GM19023 (cell line): Measurements from ENCODE around the gene C10orf90.
"Not testable (repeated sequence)": the region's sequence is repeated elsewhere in the genome, so short reads cannot be mapped to it uniquely, and the experiment has no call there.

Source experiments
- ATAC-seq: cut with Tn5 transposase; IDR thresholded peaks from one replicate; pipeline ENCODE4 v1.9.1; 2021; ENCODE audit warnings: mild to moderate bottlenecking, moderate library complexity; ENCODE audit not compliant: unreplicated experiment

C10orf90 gene

GRCh38 chr10:126400641-126401040, 269.9 kb downstream of the C10orf90 start:
- no peak for ATAC-seq

DNA sequence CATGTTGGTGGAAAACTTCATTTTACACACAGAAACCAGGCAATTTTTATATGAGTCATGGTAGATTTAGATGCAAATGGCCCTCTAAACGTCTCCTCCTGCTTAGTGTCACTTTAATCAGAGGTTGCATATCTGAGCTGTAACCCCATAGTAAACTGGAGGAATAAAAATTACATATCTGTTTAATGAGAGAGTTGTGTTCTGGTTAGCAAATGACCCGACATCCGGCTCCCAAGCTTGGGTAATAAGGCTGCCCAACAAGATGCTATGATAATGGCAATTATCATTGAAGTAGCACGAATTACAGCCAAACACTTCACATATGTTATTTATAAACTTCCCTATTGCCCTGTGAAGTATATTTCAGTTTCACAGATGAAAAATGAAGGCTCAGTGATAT, 271.6 kb downstream of the C10orf90 start:
- ATAC-seq, result no peak

GRCh38 chr10:126398383-126398743, 272.1 kb downstream of the C10orf90 start:
- no peak for ATAC-seq

- ATAC-seq, result no peak
Observed at GRCh38 chr10:126397640-126398382, 272.7 kb downstream of the C10orf90 start.

DNA sequence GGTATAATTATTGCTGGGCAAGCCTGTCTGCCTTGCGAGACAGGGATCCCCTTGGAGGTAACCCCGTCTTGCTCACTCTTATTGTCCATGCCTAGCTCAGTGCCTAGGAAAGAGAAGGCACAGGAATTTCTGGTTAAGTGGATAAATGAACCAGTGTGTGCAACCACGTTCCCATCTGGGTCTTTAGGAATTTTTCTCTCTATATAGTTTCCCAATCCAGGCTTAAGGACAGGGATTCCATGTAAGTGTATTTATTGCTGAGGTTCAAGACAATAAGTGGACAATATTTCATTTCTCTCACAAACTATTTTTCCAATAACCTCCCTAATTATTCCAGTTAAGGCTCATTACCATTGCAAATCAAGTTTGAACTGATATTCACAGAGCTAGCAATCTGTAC, 273.3 kb downstream of the C10orf90 start:
- ATAC-seq, result no peak

DNA sequence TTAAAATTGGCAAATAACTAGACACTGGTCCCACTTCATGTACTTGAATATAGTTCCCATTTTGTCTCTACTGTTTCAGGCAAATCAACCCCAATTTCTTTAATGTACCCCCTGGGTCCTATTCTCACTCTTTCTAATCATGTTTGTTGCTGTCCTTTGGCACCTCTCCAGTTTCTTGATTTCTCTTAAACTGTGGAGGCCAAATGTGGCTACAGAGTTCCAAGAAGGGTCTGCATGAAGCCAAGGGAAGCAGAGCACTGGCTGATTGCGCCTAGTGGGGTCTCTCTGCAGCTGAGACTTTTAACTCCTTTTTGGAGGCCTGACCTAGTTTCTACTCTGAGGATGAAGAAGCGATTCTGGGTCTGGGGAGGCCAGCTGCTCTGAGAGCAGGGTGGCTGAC, 275.5 kb downstream of the C10orf90 start:
- no peak for ATAC-seq

- no peak for ATAC-seq
Observed at GRCh38 chr10:126393076-126393475, 277.4 kb downstream of the C10orf90 start.

GRCh38 chr10:126392469-126392868, 278.0 kb downstream of the C10orf90 start:
- ATAC-seq, result no peak

DNA sequence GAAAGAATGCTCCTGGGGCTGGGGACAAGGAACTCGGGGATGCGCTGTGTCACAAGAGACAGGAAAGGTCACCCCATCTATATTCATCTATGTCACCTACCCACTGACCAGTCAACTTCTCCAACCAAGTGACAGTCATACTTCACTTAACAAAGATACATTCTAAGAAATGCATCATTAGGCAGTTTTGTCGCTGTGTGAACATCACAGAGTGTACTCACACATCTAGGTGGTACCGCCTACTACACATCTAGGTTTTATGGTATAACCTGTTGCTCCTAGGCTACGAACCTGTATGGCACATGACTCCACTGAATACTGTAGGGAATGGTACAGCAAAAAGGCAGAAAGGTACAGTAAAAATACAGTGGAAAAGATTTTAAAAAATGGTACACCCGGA, 278.4 kb downstream of the C10orf90 start:
- ATAC-seq, result no peak

DNA sequence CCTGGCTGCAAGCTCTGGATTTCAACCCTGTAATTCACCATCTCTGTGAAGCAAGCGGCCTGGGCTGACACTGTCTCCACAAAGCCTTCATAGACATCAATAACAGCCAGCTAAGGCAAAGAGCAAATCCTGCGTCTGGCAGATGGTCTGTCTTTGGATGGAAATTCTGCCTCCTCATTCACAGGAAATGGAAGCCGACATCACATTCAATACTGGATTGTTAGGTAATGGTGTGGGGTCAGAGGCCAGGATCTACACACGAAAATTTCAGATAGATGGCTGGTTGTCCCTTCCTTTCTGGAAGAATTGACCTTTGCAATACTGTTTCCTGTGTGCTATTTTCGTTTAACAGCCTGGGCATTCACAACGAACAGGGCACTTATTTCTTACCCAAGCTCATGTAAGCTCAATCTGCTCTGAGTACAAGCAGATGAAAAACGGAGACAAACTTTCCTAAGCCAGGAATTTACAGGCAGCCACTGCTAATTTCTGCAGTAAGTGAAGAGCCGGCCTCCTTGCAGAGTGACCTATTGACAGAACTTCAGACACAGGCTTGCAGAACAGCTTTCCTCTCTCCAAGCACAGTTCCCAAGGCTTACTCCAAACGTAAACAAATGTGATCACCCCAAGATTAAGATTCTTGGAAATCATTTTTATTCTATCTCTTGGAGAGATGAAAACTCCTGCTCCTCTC, 279.2 kb downstream of the C10orf90 start:
- ATAC-seq, result no peak

DNA sequence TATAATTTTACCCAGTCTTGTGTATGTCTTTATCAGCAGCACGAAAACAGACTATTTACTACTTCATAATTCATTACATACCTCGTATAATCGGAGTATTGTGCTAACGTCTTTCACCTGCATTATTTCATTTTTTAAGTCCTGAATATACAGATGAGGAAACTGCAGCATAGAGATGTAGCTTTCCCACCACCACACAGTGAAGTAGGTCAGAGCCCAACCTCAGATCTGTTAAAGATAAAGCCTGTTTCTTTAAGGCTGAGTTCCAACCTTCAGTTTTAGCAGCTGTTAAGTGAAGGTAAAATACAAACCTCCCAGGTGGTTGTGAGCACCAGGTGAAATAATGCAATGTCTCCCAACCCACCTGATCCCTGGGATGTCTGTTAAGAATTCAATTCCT, 280.2 kb downstream of the C10orf90 start:
- no peak for ATAC-seq

GRCh38 chr10:126387931-126388911, 282.3 kb downstream of the C10orf90 start, which contains the start of gene ADAM12:
Gene ADAM12, minus strand, starts transcription at chr10:126388477. Its CDS starts 332 bp downstream, at chr10:126388145.
- ATAC-seq, result no peak

DNA sequence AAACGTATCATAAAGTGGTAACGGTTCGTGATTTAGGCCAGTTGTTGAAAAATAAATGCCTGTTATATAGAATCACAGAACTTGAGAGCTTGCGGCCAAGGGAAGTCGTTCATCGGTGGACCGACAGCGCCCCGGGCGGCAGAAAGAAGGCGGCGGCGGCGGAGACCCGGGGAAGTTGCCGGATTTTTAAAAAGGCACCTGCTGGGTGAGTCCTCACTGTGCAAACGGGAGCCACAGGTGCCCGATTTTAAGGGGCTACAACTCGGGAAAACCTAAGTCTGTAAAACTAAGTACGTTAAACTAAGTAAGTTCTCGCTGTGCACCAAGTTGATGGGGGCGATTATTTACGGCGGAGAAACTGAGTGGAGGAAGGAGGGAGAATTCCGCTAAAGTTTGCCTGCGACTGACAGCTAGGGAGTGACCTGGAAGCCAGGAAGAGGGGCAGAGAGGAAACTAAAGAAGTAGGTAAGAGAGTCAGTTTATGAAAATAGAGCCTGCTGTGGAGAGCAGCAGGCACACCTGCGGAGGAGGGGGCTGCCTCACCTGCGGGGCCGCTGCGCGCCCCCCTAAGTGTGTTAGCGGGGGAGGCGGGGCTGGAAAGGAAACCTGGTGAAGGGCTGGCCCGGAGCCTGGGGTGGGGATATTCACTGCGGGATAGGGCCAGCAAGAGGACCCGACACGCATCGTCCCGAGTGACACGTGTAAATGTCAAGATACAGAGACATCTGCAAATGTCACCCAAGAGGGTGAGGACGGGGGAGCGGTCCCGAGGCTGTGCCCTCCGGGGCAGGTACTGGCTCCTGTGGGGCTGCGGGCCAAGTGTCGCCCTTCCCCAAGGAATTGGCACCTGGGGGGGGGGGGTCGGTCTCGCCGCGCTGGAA, 283.2 kb downstream of the C10orf90 start:
- no peak for ATAC-seq

DNA sequence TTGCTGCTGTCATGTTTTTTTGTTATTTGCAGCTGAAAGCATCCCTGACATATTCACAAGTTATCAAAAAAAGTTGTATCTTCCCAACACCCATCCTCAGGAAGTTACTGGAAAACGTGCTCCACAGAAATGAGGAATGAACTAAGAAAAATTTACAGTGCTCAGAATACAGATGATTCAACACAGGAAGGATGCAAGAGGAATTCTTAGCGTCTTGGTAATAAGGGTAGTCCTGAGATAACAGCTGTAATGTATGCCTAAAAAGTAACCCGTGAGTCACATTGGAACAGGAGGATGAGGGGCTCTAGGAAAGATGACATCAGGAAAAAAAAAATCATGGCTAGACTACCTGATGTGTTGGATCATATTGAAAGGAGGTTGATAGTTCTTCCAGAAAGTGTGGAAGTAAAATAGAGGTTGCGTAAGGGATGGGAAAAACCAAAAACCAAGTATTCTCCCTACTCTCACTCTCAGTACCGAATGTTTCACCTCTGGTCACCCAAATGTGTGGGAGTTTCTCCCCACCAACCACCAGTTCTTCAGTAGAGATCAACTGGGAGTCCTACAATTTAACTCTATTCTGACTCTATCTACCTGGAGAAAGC, 286.1 kb downstream of the C10orf90 start:
- ATAC-seq, result no peak

DNA sequence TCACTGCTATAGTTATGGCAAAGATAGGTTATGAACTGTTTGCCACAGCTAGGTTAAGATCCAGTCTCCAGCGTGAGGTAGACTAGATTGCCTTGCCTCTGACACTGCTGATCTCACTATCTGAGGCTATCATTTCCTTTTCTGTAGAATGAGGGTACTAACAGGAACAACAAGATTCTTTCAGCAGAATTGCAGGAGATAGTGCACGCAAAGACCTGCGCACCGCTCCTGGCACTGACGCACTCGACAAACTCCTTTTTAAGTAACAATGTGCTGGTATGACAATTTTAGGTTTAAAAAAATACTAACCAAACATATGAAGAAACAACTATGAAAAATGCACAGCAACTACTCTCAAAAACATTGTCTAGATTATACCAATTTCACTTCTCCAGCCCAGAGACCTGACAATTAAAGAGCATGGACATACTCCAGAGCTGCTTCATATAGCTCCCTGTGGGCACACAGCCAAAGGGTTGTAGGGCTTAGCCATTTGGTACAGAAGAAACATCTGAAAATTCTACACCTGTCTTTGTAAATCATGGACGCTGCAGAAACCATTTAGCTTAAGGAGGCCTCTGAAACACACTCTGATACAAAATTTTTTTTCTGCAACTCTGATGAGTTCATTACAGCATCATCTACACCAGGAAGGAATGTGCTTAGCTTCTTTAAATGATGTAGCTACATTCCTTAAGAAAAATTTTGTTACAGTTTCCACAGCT, 290.0 kb downstream of the C10orf90 start:
- ATAC-seq, result no peak

GRCh38 chr10:126379166-126379565, 291.3 kb downstream of the C10orf90 start:
- not testable (repeated sequence) for ATAC-seq

DNA sequence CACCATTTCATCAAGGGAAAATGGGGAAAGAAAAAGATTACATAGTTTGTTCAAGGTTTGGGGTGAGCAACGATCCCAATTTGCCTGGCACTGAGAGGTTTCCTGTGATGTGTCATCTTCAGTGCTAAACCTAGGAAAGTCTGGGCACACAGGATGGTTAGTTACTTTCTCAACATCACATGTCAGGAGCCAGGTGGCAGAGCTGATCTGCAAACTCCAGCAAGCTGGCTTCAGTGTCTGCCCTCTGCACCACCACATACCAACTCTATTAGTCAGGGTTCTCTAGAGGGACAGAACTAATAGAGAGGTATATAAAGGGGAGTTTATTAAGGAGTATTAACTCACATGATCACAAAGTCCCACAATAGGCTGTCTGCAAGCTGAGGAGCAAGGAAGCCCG, 293.5 kb downstream of the C10orf90 start:
- no peak for ATAC-seq

DNA sequence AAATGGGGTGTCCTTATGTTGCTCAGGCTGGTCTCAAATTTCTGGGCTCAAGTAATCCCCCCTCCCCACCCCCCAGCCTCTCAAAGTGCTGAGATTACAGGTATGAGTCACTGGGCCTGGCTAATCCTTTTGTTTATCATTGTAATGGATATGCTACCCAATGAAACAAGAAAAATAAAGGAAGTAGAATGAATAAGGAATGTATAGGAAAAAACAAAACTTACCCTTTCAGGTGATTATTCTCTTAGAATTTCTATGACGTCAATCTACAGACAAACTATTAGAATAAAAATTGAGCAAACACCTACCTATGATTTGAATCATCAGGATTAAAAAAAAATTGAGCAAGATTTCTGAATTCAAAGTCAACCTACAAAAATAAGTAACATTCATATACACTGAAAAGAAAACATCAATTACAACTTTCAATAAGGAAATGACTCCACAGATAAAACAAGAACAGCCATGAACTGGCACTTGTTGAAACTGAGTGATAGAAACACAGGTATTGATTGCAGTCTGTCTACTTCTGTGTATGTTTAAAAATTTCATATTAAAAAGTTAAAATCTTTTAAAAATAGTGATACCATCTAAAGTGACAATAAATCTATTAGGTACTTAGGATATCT, 294.5 kb downstream of the C10orf90 start:
- ATAC-seq, result no peak

DNA sequence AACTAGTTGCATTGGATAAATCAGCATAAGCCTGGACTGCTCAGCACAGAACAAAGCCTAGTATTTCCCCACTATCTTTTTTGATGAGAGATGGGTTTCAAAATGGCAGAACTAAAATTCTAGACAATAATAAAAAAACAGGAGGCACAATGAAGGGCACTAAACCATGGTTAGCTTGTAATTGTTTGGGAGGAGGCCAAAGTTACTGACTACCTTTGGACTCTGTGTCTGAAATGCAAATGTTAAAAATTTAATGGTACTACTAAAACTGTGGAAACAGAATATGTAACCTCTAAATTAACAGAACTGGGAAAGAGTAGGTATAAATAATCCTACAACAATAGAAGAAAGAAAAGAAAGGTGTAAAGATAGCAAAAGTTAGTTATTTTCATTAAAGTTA, 295.2 kb downstream of the C10orf90 start:
- no peak for ATAC-seq
